HG02678 (cell line): ENCODE data around the gene RCSD1.

Source experiments
- ATAC-seq: cut with Tn5 transposase; IDR thresholded peaks from one replicate; pipeline ENCODE4 v1.9.1; 2021; ENCODE audit warnings: mild to moderate bottlenecking, moderate library complexity; ENCODE audit not compliant: unreplicated experiment

RCSD1 gene

DNA sequence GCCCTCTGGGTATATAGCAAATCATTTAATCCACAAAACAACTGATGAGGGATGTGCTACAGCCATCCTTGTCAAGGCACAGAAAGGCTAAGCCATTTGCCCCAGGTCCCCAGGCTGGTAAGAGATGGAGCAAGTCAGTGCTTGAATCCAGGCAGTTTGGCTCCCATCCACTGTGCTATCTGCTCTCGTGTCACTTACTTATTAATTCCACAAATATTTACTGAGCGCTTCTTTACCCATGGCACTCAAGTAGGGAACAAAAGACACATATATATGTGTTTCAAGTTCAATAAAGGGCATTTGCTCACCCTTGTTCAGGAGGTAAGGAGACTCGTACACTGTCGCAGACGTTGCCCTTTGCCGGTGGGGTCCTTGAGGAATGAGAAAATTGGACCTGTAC lies 53.2 kb downstream of the RCSD1 start:
- ATAC-seq: no peak

DNA sequence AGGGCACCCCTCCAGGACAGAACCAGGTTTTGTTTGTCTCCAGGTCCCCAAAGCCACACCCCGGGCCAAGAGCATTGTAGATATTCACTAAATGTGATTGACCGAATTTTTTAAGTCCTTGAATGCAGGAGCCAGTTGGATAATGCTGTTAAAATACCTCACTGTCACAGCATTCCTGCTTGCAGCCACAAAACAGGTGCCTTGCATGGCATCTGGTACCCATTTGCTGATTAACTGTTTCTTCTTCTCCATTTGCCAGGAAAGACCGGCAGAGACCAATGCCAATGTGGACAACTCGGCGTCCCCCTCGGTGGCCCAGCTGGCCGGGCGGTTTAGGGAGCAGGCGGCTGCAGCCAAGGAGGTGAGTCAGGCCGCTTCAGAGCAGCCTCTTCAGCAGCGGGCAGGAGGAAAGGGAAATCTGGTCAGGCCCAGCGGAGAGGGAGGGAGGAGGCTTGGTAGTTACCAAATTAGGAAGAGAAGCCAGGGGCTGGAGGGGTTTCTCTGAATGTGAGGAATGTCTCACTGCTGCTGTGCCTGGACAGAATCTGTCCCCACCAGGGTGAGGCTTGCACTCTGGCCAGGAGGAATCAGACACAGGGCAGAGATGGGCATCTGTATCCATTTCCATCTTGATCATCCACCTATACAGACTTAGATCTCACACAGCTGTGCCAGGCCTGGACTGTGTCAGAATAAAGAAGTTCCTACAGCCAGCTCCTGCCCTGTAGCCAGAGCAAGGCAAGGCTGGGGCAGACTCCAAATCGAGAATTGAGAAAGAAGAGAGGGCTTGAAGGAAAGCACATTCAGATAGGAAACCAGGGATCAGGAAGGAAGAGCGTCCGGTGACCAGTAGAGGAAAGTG lies 53.8 kb downstream of the RCSD1 start:
- no peak for ATAC-seq

DNA sequence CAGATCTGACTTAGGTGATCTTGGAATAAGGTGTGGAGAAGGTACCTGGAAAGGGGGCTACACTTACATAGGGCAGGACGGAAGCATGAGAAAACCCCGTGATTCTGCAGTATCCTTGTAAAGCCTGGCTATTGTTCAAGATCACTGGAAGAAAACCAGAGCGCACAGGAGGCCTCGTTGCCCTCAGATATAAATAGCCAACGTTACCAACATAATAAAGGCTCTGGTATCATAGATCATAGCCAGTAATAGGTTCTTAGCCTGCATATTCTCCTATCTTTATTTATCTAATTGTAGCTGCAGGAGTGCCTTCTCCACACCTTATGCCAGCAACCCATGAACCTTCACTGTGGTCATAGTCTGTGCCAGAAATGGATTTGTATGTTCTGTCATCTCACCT lies 55.8 kb downstream of the RCSD1 start:
- ATAC-seq: no peak

DNA sequence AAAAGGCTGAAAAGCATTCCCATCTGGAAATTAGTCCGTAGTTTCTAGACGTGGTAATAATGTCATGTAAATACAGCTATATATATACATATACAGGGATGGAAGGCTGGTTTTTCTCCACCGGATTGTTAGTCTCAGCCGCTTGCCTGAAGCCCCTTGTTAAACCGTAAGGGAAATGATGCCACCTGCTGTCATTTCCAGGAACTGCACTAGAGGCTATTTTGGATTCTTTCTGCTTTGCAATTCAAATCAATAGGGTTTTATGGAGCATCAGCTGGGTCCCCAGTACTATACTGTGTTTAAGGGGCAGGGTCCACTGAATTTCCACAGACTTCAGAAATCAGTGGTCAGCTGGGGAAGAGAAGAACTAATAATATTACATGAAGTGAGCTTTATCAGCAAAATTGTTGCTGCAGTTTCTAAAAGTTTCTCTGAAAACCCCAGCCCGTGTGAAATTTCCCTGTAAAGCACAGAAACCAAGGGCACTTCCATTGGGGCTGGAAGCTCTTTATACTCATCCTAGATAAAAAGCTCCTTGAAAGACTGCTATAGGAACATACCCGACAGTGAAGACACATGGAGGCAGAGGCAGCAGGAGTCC lies 58.0 kb downstream of the RCSD1 start:
- ATAC-seq: peak; percentile 77

DNA sequence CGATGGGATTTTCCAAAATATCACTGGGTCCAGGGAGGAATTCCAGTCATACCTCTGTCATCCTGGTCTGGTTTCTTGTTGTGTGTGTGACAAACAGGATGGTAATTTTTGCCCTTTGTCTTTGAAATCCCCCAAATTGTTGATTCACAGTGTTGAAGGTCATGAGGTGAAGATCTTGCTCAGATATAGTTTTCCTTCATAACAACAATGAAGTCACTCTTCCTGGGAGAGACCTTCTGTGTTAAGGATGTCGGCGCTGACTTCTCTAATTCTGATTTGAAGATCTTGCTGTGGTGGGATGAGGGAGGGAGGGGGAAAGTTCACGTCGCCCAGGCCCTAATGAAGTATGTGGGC lies 59.5 kb downstream of the RCSD1 start:
- ATAC-seq: no peak

DNA sequence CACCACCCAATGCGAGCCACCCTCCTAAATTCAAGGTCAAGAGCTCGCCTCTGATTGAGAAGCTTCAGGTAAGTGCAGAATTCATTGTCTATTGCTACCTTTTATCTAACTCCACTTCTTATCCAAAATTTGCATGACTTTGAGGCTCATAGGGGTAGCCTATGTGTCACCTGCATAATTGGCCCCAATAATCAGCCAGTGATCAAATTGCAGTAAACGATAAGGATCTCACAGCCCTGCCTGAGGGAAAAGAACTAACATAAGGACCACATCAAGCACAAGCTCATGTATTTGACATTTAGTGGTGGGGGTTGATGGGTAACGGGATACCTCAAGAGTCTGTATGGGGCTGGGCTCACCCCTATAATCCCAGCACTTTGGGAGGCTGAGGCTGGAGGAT lies 60.0 kb downstream of the RCSD1 start:
- ATAC-seq: no peak

DNA sequence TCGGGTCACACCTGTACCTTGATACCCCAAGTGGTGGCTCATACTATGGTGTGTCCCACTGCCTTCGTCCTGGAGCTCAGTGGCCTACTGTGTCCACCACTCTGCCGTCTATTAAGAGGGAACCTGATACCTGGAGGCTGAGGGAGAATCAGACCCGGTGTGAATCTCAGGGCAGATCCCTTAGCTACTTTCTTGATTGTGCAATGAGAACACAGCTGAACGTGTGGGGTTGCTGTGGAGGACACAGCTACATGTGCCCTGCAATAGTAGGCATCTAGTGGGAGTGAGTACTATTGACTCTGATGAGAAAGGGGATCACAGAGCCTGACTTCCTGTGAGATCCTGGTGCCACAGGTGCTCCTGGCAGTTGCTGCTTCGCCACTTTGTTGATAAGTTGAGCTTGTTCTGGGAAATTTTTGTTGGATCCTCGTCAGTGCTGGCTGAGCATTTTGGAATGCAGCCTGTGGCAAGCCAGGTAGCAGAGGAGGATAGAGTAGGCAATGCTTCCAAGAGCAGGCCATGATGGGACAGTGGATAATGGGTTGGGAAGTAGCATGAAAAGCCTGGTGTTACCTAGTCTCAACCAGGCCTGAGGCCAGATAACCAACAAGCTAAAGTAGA lies 63.5 kb downstream of the RCSD1 start:
- no peak for ATAC-seq

DNA sequence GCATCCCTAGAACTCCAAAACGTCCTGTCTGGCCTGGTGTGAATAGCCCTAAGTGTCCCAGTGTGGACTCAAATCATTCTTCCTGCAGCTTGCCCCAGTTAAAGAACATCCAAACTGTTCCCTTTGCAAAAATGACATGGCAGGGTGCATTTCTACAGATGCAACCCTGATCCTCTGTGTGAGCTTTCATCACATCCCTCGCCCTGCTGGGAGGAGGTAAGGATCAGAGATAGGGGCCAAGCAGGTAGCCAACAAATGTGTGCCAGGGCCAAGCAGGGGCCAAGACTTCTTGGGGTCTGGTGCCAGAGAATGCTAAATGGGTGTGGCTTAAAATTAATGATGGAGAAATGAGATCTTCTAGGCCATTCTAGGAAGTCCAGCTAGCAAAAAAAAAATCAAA lies 64.7 kb downstream of the RCSD1 start:
- no peak for ATAC-seq

DNA sequence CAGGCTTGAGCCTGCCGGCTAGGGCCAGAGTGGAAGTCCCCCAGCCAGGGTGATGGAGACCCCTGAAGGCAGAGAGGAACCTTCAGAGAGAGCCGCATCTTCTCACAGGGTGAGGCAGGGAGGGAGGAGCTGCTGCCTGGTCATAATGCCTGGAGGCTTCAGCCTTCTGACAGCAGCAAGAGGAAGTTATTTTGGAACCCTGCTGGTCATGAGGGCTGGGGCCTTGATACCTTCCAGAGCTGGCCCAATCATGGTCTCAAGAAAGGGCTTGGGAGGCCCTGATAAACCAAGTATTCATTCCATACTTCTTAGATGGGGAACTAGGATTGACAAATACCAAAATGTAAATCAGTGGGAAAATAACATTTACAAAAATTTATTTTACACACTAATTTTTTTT lies 65.1 kb downstream of the RCSD1 start:
- no peak for ATAC-seq

DNA sequence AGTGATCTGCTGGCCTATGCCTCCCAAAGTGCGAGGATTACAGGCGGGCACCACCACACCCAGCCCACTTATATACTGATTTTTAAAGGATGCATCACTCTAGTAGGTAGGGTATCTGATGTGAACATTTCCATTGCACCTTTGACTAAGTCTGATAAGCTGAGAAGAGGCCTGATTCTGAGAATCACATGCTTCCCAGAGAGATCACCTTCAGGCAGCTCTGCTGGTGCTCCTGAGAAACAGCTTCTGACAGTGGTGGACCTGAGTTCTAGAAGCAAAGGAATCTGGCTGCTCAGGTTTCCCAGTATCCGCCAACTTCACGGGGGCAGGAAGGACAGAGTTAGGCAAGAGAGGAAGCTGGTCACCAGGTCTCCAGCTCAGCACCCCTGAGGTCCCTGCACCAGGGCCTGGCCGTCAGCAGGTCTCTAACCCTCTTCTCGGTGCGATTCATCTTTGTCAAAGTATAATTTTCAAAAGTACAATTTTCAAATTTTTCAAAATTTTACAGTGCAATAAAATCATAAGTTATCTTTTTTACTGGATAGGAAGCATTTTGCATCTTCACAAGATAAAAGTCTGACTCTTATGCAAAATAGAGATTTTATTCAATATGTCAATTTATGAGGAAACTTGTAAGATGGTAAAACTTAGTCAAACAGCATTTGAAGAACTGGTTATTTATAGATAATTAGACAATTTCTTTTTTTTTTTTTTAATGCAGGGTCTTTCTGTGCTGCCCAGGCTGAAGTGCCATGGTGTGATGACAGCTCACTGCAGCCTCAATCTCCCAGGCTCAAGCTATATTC lies 65.9 kb downstream of the RCSD1 start:
- ATAC-seq: no peak

DNA sequence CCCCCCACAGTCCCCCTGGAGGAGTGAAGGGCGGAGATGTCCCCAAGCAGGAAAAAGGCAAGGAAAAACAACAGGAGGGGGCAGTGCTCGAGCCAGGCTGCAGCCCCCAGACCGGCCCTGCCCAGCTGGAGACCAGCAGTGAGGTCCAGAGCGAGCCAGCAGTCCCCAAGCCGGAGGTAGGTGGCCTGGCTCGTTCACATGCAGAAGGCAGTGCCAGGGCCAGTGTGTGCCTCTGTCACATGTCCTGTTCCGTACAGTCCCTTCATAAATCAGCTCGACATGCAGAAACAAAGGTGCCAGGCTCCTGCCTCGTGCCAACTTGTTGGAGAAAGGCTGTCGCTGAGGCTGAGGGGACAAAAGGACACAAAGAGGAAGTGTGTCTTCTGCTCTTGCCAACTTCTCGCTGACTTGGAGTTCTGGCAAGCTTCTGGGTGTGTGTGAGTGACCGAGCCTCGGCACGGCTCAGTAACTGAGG lies 67.7 kb downstream of the RCSD1 start:
- ATAC-seq: no peak

DNA sequence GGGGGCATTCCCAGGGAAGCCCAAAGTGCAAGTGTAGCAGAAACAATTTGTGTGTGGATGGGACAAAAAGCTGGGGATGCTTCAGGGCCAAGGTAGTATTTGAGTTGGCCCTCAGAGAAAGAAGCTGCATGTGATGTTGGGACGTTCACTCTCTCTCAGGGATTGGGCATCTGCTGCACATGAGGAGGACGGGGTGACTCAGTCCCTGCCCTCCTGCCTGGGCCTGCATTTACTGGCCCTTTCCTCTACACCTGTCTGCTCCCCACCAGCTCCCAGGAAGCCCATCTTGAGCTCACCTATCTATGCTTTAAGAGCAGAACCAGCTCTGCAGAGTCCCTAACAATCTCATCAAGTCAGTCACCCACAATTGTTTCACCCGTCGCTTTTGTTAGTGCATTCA lies 68.3 kb downstream of the RCSD1 start:
- no peak for ATAC-seq

DNA sequence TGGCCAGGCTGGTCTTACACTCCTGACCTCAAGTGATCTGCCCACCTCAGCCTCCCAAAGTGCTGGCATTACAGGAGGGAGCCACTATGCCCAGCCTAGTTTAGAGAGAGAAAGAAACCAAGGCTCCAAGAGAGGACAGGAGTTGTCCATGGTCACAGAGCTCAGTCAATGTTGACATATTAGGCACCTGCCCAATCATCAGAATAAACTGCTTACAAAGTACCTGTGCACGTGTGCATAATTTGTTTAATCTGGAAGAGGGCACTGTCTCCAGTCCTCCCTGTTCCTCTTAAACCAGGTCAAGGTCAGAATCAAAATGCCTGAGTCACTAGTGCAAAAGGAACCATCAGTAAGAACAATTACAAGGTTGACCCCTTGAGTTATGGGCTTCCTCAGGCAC lies 71.5 kb downstream of the RCSD1 start:
- no peak for ATAC-seq

DNA sequence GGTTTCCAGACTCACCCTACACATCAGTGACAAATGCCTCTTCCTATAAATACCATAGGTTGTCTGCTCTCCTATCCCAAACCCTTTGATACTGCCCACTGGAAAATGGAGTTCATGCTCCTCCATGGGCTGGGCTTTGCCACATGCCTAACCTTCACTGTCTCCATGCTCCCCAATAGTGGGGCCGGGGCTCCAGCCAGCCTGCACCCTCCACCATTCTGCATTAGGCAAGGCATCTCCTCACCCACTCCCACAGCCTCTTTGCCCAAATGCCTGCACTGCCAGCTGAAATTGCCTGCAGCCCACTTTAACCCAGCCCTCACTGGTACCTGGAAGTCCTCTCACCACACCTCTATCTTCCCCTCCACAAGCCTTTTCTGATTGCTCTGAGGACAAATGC lies 73.5 kb downstream of the RCSD1 start:
- ATAC-seq: no peak

DNA sequence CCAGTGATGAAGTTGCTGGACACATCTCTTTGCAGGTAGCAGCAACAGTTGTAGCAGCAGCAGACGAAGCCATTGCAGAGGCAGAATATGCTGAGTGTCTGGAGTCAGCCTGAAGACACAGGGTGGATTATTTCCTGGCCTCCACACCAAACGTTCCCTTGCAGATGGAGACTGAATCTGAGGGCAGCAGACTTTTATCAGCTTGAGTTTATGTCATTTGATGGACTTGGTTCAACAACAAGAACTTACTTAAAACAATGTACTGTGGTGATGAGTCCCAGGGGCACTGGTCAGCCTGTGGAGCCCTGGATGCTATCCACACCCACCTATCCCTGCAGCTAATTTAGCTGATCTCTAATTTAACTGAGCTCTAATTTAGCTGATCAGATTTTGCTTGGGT lies 74.7 kb downstream of the RCSD1 start:
- ATAC-seq: no peak

DNA sequence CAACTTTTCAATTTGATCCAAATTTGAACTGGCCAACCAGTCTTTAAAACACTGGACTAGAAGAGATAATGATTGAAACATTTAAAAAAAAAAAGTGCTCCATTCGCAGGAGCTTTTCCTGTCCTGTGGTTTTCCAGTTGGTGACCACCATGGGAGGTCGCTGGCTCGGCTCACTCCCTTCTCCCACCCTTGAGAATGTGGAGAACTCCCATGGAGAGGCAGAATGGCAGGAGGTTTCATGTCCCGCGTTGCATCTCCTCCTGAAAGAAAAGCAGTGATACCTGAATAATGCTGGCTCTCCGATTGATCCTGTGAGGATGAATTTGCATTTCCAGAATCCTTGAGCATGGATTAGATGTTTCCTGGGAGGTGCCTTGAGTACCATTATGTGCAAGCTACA lies 75.2 kb downstream of the RCSD1 start:
- ATAC-seq: no peak

DNA sequence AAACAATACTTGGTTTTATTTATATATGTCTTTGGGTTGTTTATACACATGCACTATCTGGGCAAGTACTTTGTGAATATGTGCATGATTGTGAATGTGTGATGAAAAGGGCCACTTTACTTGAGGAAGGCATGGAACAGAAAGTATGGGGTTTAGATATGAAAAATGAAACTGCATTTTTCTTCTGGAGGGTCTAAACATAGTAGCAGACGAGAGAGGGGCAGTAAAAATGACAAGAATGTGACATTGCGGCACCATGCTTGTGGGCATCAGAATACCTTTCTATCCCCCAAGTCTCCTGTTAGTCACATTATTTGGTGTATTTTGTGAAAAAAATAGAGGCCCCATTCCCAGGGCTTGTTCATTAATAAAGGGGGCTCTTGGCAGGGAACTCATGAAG lies 76.3 kb downstream of the RCSD1 start:
- no peak for ATAC-seq

DNA sequence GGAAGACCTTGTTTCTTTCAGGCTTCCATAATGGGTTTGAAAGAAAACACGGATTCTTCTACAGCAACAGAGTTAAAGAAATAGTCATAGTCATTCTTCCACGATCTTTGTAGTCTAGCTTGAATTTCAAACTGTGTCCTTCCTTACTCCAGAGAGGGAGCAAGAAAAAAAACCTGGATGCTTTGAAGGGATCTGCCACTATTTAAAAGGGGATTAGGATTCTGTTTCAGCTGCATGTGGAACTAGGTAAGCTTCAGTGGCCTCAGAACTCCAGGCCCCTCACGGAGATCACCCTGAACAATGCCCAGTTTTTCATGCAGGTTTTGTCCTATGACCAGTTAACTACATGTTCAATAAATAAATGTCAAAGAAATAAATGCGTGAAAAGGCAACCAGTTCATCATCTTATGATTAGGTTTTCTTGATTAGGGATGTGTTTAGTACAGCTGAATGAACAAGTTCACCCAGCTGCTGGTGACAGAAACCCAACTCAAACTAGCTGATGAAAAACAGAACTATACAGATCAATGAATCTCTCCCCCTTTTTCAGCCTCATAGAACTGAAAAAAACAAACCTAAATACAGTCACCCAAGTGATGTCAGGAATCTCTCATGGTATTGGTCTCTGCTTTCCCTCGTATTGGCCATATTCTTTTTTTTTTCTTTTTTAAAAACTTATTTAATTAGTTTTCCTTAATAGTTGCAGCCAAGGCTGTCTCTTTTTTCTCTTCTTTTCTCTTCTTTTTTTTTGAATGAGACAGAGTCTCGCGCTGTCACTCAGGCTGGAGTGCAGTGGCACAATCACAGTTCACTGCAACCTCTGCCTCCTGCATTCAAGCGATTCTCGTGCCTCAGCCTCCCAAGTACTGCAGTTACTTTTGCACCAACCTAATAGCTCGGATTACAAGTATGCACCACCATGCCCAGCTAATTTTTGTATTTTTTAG lies 77.2 kb downstream of the RCSD1 start:
- peak; percentile 47 for ATAC-seq

DNA sequence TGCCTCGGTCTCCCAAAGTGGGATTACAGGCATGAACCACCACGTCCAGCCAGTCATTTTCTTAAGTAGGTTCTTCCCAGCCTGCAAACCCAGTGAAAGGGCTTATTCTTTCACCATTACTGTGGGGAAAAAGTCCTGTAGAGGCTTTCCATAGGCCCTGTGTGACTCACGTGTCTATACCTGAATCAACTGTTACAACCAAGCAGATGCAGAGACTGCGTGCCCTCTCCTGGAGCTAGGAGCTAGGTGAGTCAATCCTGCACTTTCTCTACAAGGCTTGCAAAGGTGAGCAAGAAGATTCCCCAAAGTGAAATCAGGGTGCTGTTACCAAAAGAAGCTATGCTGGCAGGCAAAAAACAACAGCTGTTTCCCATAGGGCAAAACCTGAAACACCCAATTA lies 77.9 kb downstream of the RCSD1 start:
- no peak for ATAC-seq

DNA sequence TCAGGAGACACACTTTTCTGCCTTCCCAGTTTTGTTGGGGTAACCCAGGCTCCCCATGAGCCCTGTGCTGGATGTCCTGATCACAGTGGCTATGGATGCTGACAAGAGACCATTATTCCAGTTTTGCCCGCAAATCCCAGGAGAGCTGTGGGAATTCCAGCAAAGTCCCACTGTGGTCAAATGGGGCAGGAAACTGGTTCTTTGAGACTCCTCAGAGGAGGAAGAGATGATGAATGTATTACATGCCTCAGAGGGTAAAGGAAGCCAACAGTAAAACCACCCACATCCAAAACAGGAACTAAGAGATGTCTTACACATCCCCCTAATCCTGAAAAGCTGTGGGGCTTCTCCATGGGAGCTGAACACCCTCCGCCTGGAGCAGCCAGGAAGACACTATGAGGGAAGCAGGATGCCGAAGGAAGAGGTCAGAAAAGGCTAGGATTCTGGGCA lies 78.9 kb downstream of the RCSD1 start:
- peak; percentile 45 for ATAC-seq
